GM12874 (cell line): ENCODE data around the gene TAF11L14.
"Not testable (repeated sequence)": the region's sequence is repeated elsewhere in the genome, so short reads cannot be mapped to it uniquely, and the experiment has no call there.

Source experiments
- TF ChIP-seq, protein P1 (sequence below): IDR thresholded peaks from 2 replicates; pipeline ENCODE4 v1.5.1; 2011; ENCODE audit warnings: low read depth, mild to moderate bottlenecking, control low read depth, low read length, moderate library complexity; ENCODE audit not compliant: insufficient read depth

The TAF11L14 gene

DNA sequence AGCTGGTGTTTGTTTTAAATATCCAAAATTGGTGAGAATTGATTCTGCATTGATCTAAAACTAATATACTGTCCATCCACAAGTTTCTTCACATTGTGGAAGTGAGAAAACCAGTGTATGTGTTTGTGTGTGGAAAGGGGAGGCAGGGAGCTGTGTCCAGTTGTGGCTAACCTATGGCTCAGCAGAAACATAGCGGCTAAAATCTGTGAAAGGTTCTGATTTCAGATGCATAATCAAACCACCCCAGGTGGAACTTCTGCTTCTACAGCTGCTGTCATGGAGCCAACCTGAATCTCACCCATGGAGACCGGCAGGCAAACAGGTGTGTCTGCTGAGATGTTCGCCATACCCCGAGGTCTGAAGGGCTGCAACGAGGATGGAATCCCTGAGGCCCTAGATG, at the start of gene TAF11L14:
Gene TAF11L14 (plus strand): TSS at position 301 of the 400 bp plus-strand sequence.
- TF ChIP-seq, protein P1, sequence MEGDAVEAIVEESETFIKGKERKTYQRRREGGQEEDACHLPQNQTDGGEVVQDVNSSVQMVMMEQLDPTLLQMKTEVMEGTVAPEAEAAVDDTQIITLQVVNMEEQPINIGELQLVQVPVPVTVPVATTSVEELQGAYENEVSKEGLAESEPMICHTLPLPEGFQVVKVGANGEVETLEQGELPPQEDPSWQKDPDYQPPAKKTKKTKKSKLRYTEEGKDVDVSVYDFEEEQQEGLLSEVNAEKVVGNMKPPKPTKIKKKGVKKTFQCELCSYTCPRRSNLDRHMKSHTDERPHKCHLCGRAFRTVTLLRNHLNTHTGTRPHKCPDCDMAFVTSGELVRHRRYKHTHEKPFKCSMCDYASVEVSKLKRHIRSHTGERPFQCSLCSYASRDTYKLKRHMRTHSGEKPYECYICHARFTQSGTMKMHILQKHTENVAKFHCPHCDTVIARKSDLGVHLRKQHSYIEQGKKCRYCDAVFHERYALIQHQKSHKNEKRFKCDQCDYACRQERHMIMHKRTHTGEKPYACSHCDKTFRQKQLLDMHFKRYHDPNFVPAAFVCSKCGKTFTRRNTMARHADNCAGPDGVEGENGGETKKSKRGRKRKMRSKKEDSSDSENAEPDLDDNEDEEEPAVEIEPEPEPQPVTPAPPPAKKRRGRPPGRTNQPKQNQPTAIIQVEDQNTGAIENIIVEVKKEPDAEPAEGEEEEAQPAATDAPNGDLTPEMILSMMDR = no peak

DNA sequence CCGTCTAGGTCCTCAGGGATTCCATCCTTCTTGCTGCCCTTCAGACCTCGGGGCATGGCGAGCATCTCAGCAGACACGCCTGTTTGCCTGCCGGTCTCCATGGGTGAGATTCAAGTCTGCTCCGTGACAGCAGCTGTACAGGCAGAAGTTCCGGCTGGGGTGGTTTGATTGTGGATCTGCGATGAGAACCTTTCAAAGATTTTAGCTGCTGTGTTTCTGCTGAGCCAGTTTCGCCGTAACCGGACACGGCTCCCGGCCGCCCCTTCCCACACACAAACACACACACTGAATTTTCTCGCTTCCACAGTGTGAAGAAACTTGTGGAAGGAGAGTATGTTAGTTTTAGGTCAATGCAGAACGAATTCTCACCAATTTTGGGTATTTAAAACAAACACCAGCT, 48.6 kb upstream of the TAF11L14 start, which contains the start of gene TAF11L7:
Gene TAF11L7 (minus strand): TSS at position 101 of the 400 bp plus-strand sequence.
- TF ChIP-seq, protein P1 = not testable (repeated sequence)

- TF ChIP-seq, protein P1 = not testable (repeated sequence)
Measured at GRCh38 chr5:17590860-17591259, 43.4 kb upstream of the TAF11L14 start, which contains the start of gene TAF11L8. Gene TAF11L8, minus strand, starts transcription at chr5:17590960.

GRCh38 chr5:17594255-17594654, 40.0 kb upstream of the TAF11L14 start, which contains the start of gene TAF11L9:
Gene TAF11L9, minus strand, starts transcription at chr5:17594394.
- TF ChIP-seq, protein P1 = not testable (repeated sequence)

DNA sequence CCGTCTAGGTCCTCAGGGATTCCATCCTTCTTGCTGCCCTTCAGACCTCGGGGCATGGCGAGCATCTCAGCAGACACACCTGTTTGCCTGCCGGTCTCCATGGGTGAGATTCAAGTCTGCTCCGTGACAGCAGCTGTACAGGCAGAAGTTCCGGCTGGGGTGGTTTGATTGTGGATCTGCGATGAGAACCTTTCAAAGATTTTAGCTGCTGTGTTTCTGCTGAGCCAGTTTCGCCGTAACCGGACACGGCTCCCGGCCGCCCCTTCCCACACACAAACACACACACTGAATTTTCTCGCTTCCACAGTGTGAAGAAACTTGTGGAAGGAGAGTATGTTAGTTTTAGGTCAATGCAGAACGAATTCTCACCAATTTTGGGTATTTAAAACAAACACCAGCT, 36.5 kb upstream of the TAF11L14 start, which contains the start of gene TAF11L10:
Gene TAF11L10 (minus strand): TSS at position 101 of the 400 bp plus-strand sequence.
- TF ChIP-seq, protein P1 = not testable (repeated sequence)

DNA sequence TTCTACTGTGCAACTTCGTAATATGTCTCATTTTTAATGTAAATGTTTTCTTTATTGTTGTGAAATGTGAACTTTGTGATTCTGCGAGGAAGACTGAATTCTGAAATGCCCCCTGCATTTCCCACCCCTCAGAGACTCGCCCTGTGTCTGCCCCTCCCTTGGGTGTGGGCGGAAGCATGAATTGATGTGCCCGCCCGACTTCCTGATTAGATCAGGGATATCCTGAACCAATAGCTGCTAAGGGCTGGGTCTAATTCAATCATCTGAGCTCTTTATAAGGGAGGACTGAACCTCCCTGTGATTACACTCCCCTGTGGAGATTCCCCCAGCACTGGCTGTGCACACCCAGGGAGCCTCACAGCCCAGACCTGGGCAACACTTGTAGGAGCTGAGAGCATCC, 30.4 kb upstream of the TAF11L14 start, which contains the start of gene TAF11L11:
Gene TAF11L11 (plus strand): TSS at position 304 of the 400 bp plus-strand sequence.
- TF ChIP-seq, protein P1 = not testable (repeated sequence)

DNA sequence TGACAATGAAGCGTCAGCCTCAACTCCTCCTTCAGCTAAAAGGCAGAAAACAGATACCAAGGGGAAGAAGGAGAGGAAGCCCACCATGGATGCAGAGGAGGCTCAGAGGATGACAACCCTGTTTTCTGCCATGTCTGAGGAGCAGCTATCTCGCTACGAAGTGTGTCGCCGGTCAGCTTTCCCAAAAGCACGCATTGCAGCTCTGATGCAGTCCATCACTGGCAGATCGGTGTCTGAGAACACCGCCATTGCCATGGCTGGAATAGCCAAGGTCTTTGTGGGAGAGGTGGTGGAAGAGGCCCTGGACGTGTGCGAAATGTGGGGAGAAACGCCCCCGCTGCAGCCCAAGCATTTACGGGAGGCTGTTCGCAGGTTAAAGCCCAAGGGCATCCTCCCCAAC, 29.3 kb upstream of the TAF11L14 start:
- TF ChIP-seq, protein P1 = no peak
